22Rv1 (cell line): ENCODE measurements around the gene VPS29.
A peak's percentile ranks its signal among the peaks of the same experiment; 100 is the strongest.

ENCODE experiments used
- H3K27ac ChIP-seq: fragments of 450-650 bp; 2 replicates; pipeline ENCODE4 v1.5.1; 2017
- CTCF ChIP-seq: fragments of 450-650 bp; IDR thresholded peaks from 2 replicates; pipeline ENCODE4 v1.5.1; 2017; ENCODE audit warnings: mild to moderate bottlenecking
- ZFX ChIP-seq: fragments of 450-650 bp; IDR thresholded peaks from 2 replicates; pipeline ENCODE4 v1.6.1; 2017; ENCODE audit warnings: antibody characterized with exemption, borderline replicate concordance

VPS29 gene

GRCh38 chr12:110458756-110459155 lies 43.2 kb downstream of the VPS29 start:
- no peak for TF ChIP-seq ZFX
- TF ChIP-seq CTCF = no peak
- no peak overlapping the region for H3K27ac ChIP-seq

DNA sequence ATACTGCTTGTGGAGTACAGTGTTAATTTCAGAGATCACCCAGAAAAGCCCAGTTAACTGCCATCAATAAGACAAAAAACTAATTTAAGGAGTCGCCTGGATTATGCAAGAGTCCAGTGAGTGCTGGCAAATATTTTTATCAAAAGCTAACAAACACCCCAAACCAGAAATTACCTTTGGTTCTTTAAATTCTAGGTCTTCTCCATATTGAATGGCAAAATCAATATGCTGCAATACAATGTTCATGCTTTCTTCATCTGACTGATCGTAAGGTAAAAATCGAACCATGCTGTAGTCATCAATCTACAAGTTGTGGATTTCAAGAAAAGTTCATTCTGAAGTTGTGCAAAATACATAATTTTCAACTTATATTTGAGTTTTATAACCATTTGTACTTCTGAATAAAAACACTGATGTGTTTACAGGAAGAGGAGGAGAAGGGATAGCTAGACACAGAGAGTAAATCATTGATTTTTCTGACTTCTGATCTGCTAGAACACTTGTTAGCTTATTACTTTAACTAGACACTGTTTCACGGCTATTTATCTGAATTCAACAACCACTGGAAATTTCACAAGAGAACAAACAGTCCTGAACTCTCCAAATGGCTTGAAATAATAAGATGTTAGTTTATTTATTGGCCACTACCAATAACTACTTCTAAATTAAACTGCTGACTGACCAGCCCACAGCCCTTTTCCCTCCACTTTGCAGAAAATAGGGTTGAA lies 48.2 kb downstream of the VPS29 start:
- no peak overlapping the region for H3K27ac ChIP-seq
- TF ChIP-seq ZFX = no peak
- TF ChIP-seq CTCF = no peak

- H3K27ac ChIP-seq = peak overlapping the region; percentile 86
- no peak for TF ChIP-seq CTCF
- no peak for TF ChIP-seq ZFX
Measured at GRCh38 chr12:110451263-110451662, 50.6 kb downstream of the VPS29 start.

DNA sequence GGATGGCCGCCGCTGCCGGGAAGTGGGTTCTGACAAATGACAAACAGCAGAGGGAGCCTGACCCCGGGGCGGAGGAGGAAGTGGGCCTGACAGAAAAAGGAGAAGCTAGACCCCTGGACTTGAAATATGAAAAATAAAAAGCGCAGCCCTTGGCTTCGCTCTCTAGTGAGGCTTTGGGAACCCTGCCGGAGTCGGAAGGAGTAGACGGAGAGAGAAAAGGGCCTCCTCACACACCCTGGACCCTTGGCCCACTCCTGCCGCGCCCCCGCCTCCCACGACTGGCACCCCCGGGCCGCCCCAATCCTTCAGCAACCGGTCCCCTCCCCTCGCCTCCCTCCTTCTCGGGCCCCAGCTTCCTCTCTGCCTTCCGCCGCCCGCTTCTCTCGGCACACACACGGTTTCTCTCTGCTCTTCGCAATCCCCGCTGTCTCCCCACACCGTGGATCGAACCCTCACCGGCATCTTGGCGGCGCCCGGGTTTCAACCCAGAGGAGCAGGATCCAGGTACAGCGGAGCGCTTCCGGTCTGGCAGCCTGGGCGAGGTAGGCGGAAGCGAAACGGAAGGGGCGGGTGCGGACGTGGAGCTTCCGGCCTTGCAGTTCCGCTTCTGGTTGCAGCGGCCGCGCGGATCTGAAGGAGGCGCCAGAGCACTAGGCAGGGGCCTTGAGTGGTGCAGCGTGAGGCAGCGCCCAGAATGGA lies 52.0 kb downstream of the VPS29 start, which contains the start of gene ARPC3:
Gene ARPC3, minus strand, starts transcription at position 539 of the 699 bp plus-strand sequence. Its CDS starts 77 bp downstream, at position 462.
- TF ChIP-seq CTCF = peak; percentile 97
- TF ChIP-seq ZFX = no peak

DNA sequence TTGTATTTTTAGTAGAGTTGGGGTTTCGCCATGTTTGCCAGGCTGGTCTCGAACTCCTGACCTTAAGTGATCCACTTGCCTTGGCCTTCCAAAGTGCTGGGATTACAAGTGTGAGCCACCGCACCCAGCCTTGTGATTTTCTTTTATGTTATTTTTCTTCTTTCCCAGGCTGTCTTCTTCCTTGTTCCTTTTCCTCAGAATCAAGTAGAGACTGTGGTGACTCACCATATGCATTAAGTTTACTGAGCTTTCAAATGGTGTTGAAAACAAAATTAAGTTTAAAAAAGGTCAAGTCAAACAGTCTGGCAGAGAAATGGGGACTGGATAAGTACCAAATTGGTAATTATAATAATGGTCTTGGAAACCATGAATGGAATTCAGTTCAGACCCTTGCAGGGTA lies 57.5 kb downstream of the VPS29 start:
- no peak for TF ChIP-seq ZFX
- no peak for TF ChIP-seq CTCF
- H3K27ac ChIP-seq = no peak overlapping the region

More for the DNA sequence above, 52.0 kb downstream of the VPS29 start, which contains the start of gene ARPC3:
- peak within 1 kb of the TSS; percentile 86 for H3K27ac ChIP-seq
